K562 (cell line): ENCODE results near the gene TBC1D16. TPM values are rescaled to one million over a fixed set of nuclear protein-coding genes. Genes with fewer than 3 reads are reported as not detected.

Source experiments
- ATAC-seq: fragments of 200-7000 bp; cut with Tn5 transposase; 3 replicates; pipeline ENCODE4 v1.9.1; 2020; ENCODE audit warnings: moderate library complexity
- BruUV-seq: library from RNA; stranded (reverse); fragments of 400-500 nt; replicated peaks from 2 replicates; lab custom pipeline; 2021; lab: Mats Ljungman, UMichigan
- CTCF ChIA-PET: fragments of 300-600 bp; formaldehyde crosslinking; extraction: SDS; loops from one replicate; lab custom pipeline; 2021; ENCODE audit warnings: low intra/inter-chr PET ratio; lab: Yijun Ruan, JAX
- POLR2A ChIA-PET: fragments of 300-600, 350-650 bp; sonication (Branson Sonifier 250); formaldehyde crosslinking; extraction: SDS; loops from one replicate; lab custom pipeline; 2021; ENCODE audit warnings: antibody characterized with exemption, inconsistent platforms; lab: Yijun Ruan, JAX
- DNase-seq, 4 experiments: peaks; one replicate each; pipeline versions ENCODE4 v3.0.0 to v3.0.0-alpha.2; 2011 to 2018; ENCODE audit warnings: low spot score in 3 of 4, mixed read lengths in 3 of 4; ENCODE audit errors: extremely low read depth in 1 of 4
- FAIRE-seq: peaks from 2 replicates; lab custom pipeline; 2011; peaks lifted over from hg19 to GRCh38; lab: Jason Lieb, UNC
- H2AFZ ChIP-seq: 2 replicates; pipeline ENCODE4 v1.6.0; 2011; ENCODE audit warnings: low read depth, low read length, control low read depth, inconsistent platforms
- H3K27ac ChIP-seq: fragments of 200-600 bp; 3 replicates; pipeline ENCODE4 v1.8.0; 2011; ENCODE audit warnings: low read depth, mild to moderate bottlenecking, control low read depth, inconsistent platforms, low read length, moderate library complexity, mixed read lengths; ENCODE audit errors: extremely low read depth
- H3K27me3 ChIP-seq, 2 experiments: fragments of 300-600 bp in 1 of 2; 2 replicates in 1 of 2; 3 replicates in 1 of 2; pipeline versions ENCODE4 v1.6.0 to v1.8.0; 2011; ENCODE audit warnings: inconsistent platforms in 2 of 2, low read length in 2 of 2, mild to moderate bottlenecking in 1 of 2, mixed read lengths in 1 of 2, moderate library complexity in 1 of 2; ENCODE audit not compliant: control insufficient read depth in 2 of 2, insufficient read depth in 2 of 2
- H3K36me3 ChIP-seq: fragments of 300-600 bp; 3 replicates; pipeline ENCODE4 v1.8.0; 2011; ENCODE audit warnings: mild to moderate bottlenecking, low read length, inconsistent platforms; ENCODE audit not compliant: control insufficient read depth, insufficient read depth
- H3K4me1 ChIP-seq, 2 experiments: fragments of 200-600 bp in 1 of 2; replicated peaks in 1 of 2; 2 replicates in 1 of 2; 3 replicates in 1 of 2; pipeline versions ENCODE4 v1.5.1 to v1.8.0; 2011; ENCODE audit warnings: inconsistent platforms in 2 of 2, low read length in 2 of 2, mild to moderate bottlenecking in 1 of 2, mixed read lengths in 1 of 2, moderate library complexity in 1 of 2; ENCODE audit not compliant: control insufficient read depth in 2 of 2, insufficient read depth in 2 of 2
- H3K4me2 ChIP-seq: 2 replicates; pipeline ENCODE4 v1.6.1; 2011; ENCODE audit warnings: low read length, control low read depth, inconsistent platforms, mixed read lengths; ENCODE audit not compliant: insufficient read depth
- H3K4me3 ChIP-seq: fragments of 200-600 bp; sonication (generic), shearing (Covaris generic); 2 replicates; pipeline ENCODE4 v1.5.1; 2016; ENCODE audit warnings: control low read depth, inconsistent platforms
- H3K79me2 ChIP-seq: fragments of 200-600 bp; 3 replicates; pipeline ENCODE4 v1.8.0; 2011; ENCODE audit warnings: low read length, inconsistent platforms; ENCODE audit not compliant: control insufficient read depth, insufficient read depth
- H3K9ac ChIP-seq, 2 experiments: 2 replicates each; pipeline versions ENCODE4 v1.6.0 to v1.6.1; 2011; ENCODE audit warnings: low read depth in 2 of 2, low read length in 2 of 2, control low read depth in 1 of 2, inconsistent platforms in 1 of 2, mild to moderate bottlenecking in 1 of 2, mixed read lengths in 1 of 2; ENCODE audit not compliant: insufficient read depth in 1 of 2
- H3K9me1 ChIP-seq: one replicate; pipeline ENCODE4 v1.6.0; 2011; ENCODE audit warnings: inconsistent platforms, mild to moderate bottlenecking, low read length, moderate library complexity; ENCODE audit not compliant: control insufficient read depth, insufficient read depth
- H3K9me3 ChIP-seq: replicated peaks from 2 replicates; pipeline ENCODE4 v1.5.1; 2011; ENCODE audit warnings: low read depth, low read length, inconsistent platforms; ENCODE audit not compliant: control insufficient read depth, insufficient read depth
- H4K20me1 ChIP-seq: replicated peaks from 2 replicates; pipeline ENCODE4 v1.6.1; 2011; ENCODE audit warnings: low read length, inconsistent platforms, mixed read lengths; ENCODE audit not compliant: control insufficient read depth, insufficient read depth
- GMEB1 ChIP-seq: fragments of 250-450 bp; sonication (Bioruptor Pico); IDR thresholded peaks from 2 replicates; pipeline ENCODE4 v1.4.0; 2020; ENCODE audit warnings: mild to moderate bottlenecking
- LEF1 ChIP-seq: fragments of 450-650 bp; IDR thresholded peaks from 2 replicates; pipeline ENCODE4 v1.6.1; 2016; ENCODE audit warnings: mild to moderate bottlenecking
- MIER1 ChIP-seq: fragments of 450-650 bp; IDR thresholded peaks from 2 replicates; pipeline ENCODE4 v1.6.1; 2016; ENCODE audit warnings: antibody characterized with exemption, mild to moderate bottlenecking, low read depth
- PHB ChIP-seq: fragments of 250-450 bp; sonication (Bioruptor Pico); IDR thresholded peaks from 2 replicates; pipeline ENCODE4 v1.5.0; 2021
- PRPF4 ChIP-seq: fragments of 200-400 bp; formaldehyde crosslinking; IDR thresholded peaks from one replicate; pipeline ENCODE4 v1.6.1; 2017; ENCODE audit warnings: low read length, low read depth, mild to moderate bottlenecking; ENCODE audit not compliant: insufficient read depth, poor library complexity, severe bottlenecking
- SNRNP70 ChIP-seq: fragments of 200-400 bp; formaldehyde crosslinking; optimal IDR thresholded peaks from 2 replicates; pipeline ENCODE3; 2017; ENCODE audit warnings: low read depth, low read length
- SREBF2 ChIP-seq: sonication (generic); formaldehyde crosslinking; IDR thresholded peaks from 2 replicates; pipeline ENCODE4 v1.4.0; 2020; ENCODE audit warnings: mild to moderate bottlenecking, missing genetic modification reagents
- ZKSCAN8 ChIP-seq: fragments of 200-800 bp; sonication (Bioruptor generic); IDR thresholded peaks from 2 replicates; pipeline ENCODE4 v1.6.1; 2016; ENCODE audit warnings: missing genetic modification characterization, missing compliant biosample characterization
- ZNF197 ChIP-seq: fragments of 200-800 bp; sonication (Bioruptor generic); IDR thresholded peaks from 2 replicates; pipeline ENCODE4 v1.6.1; 2016; ENCODE audit warnings: low read depth, missing genetic modification characterization, missing compliant biosample characterization
- ZNF316 ChIP-seq: fragments of 450-650 bp; IDR thresholded peaks from 2 replicates; pipeline ENCODE4 v1.6.1; 2016
- ZNF384 ChIP-seq: IDR thresholded peaks from 2 replicates; pipeline ENCODE4 v1.6.1; 2012; ENCODE audit warnings: low read depth, low read length, improper control_type of control experiment
- ZNF75A ChIP-seq: fragments of 450-650 bp; formaldehyde crosslinking; IDR thresholded peaks from 2 replicates; pipeline ENCODE4 v1.4.0; 2020; ENCODE audit warnings: mild to moderate bottlenecking
- WGBS: fragments of 100-300 bp; shearing (Covaris generic); methylation state at CpG from one replicate; pipeline ENCODE4 v1.1.6; 2016; ENCODE audit warnings: low coverage, mixed read lengths; ENCODE audit not compliant: insufficient coverage; ENCODE audit errors: missing lambda C conversion rate; 5-methylcytosine and 5-hydroxymethylcytosine counted together
- in situ Hi-C: fragments of 300-500 bp; cut with MboI; formaldehyde crosslinking; loops from 4 replicates; pipeline ENCODE4 v1.15.0; 2018; ENCODE audit warnings: inconsistent platforms, mixed read lengths
- intact Hi-C: fragments of 100-400 bp; cut with micrococcal nuclease; formaldehyde crosslinking; loops from 2 replicates; pipeline ENCODE4 v1.14.2; 2022
- polyA plus RNA-seq, 8 experiments: library from polyadenylated mRNA; depleted of rRNA in 4 of 8; stranded (reverse) in 5 of 8; unstranded in 3 of 8; fragments of >200 nt; fragmentation: Nextera tagmentation in 2 of 8; fragmentation: Illumina TruSeq in 1 of 8; extraction: Ambion mirVana in 2 of 8; extraction: Trizol in 1 of 8; gene quantifications; 2 replicates each; pipeline versions ENCODE4 v1.2.1 to v1.2.3, GENCODE V29; 2011 to 2014; ENCODE audit warnings: inconsistent platforms in 1 of 8, missing spikeins in 1 of 8
- total RNA-seq, 7 experiments: library from RNA; depleted of rRNA in 6 of 7; stranded (reverse); fragments of >200 nt in 6 of 7; fragmentation: Illumina TruSeq in 2 of 7; extraction: Trizol in 2 of 7; gene quantifications; 2 replicates each; pipeline versions ENCODE4 v1.2.1 to v1.2.3, GENCODE V29; 2011 to 2021; ENCODE audit warnings: low replicate concordance in 1 of 7
- TF ChIP-seq, protein P1 (sequence below): sonication (generic); formaldehyde crosslinking; IDR thresholded peaks from 2 replicates; pipeline ENCODE4 v1.8.0; 2022; ENCODE audit warnings: missing genetic modification reagents, mild to moderate bottlenecking, moderate library complexity, borderline replicate concordance
- TF ChIP-seq, protein P2 (sequence below), 3 experiments: fragments of 200-800 bp in 1 of 3; sonication (Bioruptor generic) in 1 of 3; sonication (generic) in 1 of 3; formaldehyde crosslinking in 1 of 3; IDR thresholded peaks; 2 replicates each; pipeline versions ENCODE4 v1.6.1 to v1.8.0; 2016 to 2022; ENCODE audit warnings: mild to moderate bottlenecking in 2 of 3, missing compliant biosample characterization in 2 of 3, missing genetic modification characterization in 2 of 3, missing genetic modification reagents in 1 of 3
- TF ChIP-seq, protein P3 (sequence below): fragments of 200-400 bp; formaldehyde crosslinking; IDR thresholded peaks from 2 replicates; pipeline ENCODE4 v1.6.1; 2017; ENCODE audit warnings: mild to moderate bottlenecking, low read depth, low read length, moderate library complexity

TBC1D16 gene
- total and polyA plus RNA-seq, 9 of the 15 experiments (the other 6 are each of a cell fraction or from before 2014, with no cell fraction given) = 0.01 to 0.20 (median 0.03) TPM; not detected in 1

- 17% methylated on average over 14 of the region's 16 CpGs for WGBS
- Histone ChIP-seq H3K9ac (no peak overlapping the region), H3K79me2 (no peaks in the 10 kb centered on the region), H2AFZ (no peak overlapping the region), H3K27me3 (peaks cover 12 to 42% of the 10 kb centered on the region in 2 experiments; a peak in 3 of 5 replicates), H3K9me3 (no peaks in the 10 kb centered on the region), H3K27ac (no peak overlapping the region), H3K4me1 (peaks cover 0 to 27% of the 10 kb centered on the region in 2 experiments; a peak in 2 of 5 replicates), H3K4me3 (no peak overlapping the region), H3K4me2 (no peak overlapping the region), H3K9me1 (no peaks in the 10 kb centered on the region), H3K36me3 (no peaks in the 10 kb centered on the region), H4K20me1 (no peaks in the 10 kb centered on the region; the same call in 1 of the 2 replicates)
- POLR2A ChIA-PET = interaction anchor here (0.6 kb wide), 1 partner anchor 158 kb away, joined by 3 read pairs; no protein-coding TSS in a partner anchor
- no peak for FAIRE-seq
- DNase-seq = no peak
- no TSS peak for BruUV-seq
- CTCF ChIA-PET = no interaction called here
- ATAC-seq = no peak
- in situ Hi-C loops = no loop called here
- intact Hi-C loops = no loop called here
- no peak for TF ChIP-seq SNRNP70
- TF ChIP-seq, protein P1, sequence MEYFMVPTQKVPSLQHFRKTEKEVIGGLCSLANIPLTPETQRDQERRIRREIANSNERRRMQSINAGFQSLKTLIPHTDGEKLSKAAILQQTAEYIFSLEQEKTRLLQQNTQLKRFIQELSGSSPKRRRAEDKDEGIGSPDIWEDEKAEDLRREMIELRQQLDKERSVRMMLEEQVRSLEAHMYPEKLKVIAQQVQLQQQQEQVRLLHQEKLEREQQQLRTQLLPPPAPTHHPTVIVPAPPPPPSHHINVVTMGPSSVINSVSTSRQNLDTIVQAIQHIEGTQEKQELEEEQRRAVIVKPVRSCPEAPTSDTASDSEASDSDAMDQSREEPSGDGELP = no peak
- no peak for TF ChIP-seq ZNF197 (CRISPR knock-in tag)
- TF ChIP-seq GMEB1 (CRISPR knock-in tag) = no peak
- TF ChIP-seq, protein P2, sequence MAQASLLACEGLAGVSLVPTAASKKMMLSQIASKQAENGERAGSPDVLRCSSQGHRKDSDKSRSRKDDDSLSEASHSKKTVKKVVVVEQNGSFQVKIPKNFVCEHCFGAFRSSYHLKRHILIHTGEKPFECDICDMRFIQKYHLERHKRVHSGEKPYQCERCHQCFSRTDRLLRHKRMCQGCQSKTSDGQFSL (CRISPR knock-in tag; IDR thresholded peaks at IDR 0.05) = no peak
- TF ChIP-seq, protein P2 (tag; IDR thresholded peaks at IDR 0.05) = no peak
- no peak for TF ChIP-seq ZNF75A (CRISPR knock-in tag)
- no peak for TF ChIP-seq SREBF2 (CRISPR knock-in tag)
- TF ChIP-seq MIER1 = no peak
- TF ChIP-seq, protein P3, sequence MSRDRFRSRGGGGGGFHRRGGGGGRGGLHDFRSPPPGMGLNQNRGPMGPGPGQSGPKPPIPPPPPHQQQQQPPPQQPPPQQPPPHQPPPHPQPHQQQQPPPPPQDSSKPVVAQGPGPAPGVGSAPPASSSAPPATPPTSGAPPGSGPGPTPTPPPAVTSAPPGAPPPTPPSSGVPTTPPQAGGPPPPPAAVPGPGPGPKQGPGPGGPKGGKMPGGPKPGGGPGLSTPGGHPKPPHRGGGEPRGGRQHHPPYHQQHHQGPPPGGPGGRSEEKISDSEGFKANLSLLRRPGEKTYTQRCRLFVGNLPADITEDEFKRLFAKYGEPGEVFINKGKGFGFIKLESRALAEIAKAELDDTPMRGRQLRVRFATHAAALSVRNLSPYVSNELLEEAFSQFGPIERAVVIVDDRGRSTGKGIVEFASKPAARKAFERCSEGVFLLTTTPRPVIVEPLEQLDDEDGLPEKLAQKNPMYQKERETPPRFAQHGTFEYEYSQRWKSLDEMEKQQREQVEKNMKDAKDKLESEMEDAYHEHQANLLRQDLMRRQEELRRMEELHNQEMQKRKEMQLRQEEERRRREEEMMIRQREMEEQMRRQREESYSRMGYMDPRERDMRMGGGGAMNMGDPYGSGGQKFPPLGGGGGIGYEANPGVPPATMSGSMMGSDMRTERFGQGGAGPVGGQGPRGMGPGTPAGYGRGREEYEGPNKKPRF = no peak
- peak; percentile 56; the same call in 1 of the 2 replicates for TF ChIP-seq ZNF316
- TF ChIP-seq PHB (CRISPR knock-in tag) = no peak
- TF ChIP-seq LEF1 = no peak
- peak; percentile 83 for TF ChIP-seq ZKSCAN8 (CRISPR knock-in tag)
- TF ChIP-seq PRPF4 = no peak
- TF ChIP-seq ZNF384 = no peak
These were observed 107.0 kb downstream of the TBC1D16 start for GRCh38 chr17:79928502-79929256.
